RCC 7860 (cell line): ENCODE measurements around the gene AGO1.
"Not testable (repeated sequence)": the region's sequence is repeated elsewhere in the genome, so short reads cannot be mapped to it uniquely, and the experiment has no call there.

Experiments used
- DNase-seq: peaks from one replicate; pipeline ENCODE4 v3.0.0-alpha.2; 2015; ENCODE audit warnings: low spot score
- FAIRE-seq: peaks from 2 replicates; lab custom pipeline; 2012; peaks lifted over from hg19 to GRCh38; lab: Jason Lieb, UNC

The AGO1 gene

DNA sequence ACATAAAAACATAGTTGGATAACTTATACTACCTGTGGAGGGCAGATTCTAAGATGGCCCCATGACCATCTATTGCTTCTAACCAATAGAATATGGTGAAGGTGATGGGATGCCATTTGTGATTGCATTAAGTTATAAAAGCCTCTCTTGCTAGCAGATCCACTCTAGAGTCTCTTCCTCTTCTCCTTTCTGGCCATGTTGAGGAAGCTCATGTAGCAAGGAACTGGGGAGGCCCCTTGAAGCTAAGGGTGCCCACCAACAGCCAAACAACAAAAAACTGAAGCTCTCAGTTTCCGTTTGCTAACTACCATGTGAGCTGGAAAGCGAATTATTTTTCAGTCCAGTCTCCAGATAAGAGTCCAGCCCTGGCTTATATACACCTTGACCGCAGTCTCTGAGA lies 16.0 kb upstream of the AGO1 start:
- no peak for DNase-seq
- no peak for FAIRE-seq

GRCh38 chr1:35869245-35869950 lies 13.6 kb upstream of the AGO1 start:
- not testable (repeated sequence) for DNase-seq, FAIRE-seq

DNA sequence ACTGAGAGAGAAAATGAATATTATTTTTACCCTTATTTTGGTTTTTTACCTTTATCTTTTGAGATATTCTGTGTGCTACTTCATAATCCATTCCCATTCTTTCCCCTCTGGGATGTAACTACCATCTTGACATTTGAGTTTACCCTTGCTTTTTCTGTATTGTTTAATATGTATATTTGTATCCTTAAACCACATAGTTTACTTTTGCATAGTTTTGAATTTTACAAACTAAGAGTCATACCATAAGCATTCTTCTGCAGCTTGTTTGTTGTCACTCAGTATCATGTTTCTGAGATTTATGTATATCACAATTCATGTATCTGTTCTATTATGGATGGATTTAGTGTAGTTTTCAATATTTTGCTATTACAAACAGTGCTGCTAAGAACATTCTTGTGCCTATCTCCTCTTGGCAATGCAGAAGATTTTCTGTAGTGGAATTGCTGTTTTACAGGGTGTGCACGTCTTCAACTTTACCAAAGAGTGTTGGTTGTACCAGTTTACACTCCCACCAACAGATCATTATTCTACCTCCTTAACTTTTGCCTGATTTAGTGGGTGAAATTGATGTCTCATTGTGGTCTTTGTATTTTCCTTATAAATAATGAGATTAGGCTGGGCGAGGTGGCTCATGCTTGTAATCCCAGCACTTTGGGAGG lies 12.2 kb upstream of the AGO1 start:
- FAIRE-seq: no peak
- DNase-seq: no peak

- DNase-seq (no peak), FAIRE-seq (no peak)
These were observed 9.7 kb upstream of the AGO1 start for GRCh38 chr1:35873243-35873750.

GRCh38 chr1:35874115-35874514 lies 8.9 kb upstream of the AGO1 start:
- not testable (repeated sequence) for FAIRE-seq, DNase-seq

DNA sequence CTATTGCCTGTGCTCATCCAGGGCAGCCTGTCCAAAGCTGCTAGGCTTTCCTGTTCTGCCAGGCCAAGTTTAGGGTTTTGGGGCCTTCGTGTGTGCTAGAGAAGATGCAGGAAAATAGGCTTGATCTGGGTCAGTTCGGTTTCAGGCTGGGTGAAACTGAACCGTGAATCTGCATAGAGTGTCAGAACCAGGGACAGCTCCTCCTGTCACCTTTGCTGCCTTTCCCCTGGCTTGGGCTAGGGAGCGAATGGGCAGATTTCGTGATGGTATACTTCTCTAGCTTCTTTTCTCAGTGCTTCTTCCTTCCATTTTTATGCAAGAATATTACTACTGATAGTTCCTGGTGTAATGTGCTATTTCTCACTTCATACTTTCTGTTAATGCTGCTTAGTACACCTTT lies 6.0 kb upstream of the AGO1 start:
- DNase-seq (no peak), FAIRE-seq (no peak)

- DNase-seq (no peak), FAIRE-seq (no peak)
These were observed 1.1 kb upstream of the AGO1 start for GRCh38 chr1:35881850-35882273.

- FAIRE-seq (no peak), DNase-seq (no peak)
These were observed 444 bp upstream of the AGO1 start for GRCh38 chr1:35882586-35882944.

DNA sequence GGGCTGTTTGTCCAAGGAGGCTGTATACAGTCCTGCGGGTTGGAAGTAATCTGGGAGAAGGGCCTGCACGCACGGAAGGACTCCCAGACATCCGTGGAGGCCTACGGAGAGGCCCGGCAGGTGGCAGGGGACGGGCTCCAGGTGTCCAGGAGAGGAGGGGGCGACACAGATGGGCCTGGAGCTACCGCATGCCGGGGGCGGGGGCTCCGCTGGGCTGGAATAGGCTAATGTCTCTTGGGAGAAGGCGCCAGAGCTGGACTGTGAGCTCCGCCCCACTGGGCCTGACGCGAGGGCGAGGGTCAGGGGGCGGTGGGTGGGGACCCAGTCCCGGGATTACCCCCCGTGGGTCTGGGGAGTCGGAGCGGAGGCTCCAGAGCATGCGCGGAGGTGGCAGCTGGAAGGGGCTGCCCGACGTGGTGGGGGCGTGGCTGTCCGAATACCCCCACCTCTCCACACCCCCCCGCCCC lies 659 bp downstream of the AGO1 start:
- DNase-seq (no peak), FAIRE-seq (no peak)

DNA sequence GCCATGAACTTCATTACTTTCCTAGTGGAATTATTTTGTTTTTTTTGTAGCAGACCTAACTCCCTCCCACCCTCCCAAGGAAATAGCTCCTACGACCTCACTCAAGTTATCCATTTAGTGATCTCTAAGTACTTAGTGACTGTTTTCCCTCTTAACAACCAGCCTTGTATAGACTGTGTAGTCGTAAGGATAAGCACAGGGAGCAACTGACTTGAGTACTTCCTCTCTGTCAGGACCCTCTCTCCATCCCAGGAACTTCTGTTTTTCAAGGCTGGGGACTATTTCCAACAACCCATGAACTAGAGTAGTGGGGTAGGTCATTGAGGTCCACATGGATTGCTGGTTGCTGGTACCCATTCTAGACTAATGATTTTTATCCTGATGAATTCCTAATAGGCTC lies 1.9 kb downstream of the AGO1 start:
- DNase-seq (no peak), FAIRE-seq (no peak)

- no peak for DNase-seq
- no peak for FAIRE-seq
These were observed 3.1 kb downstream of the AGO1 start for GRCh38 chr1:35885961-35886558.

GRCh38 chr1:35886577-35887431 lies 3.8 kb downstream of the AGO1 start:
- no peak for FAIRE-seq

DNA sequence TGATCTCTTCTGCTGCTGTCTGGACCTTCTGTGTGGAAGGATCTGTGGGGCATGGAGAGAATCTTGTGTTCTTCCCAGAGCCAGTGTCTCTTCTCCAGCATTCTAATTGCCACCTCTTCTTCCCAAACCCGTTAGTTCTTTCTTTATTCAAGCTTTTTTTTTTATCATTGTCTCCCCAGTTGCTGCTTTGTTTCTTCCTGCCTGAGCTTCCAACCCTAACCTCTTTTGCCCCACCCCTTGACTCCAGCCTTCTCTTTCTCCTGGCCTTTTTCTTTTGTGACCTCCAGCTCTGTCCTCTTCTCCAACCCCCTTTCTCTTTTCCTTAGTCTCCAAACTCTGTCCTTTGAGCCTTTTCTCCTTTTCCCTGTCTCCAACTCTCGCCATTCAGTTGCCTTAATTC lies 4.5 kb downstream of the AGO1 start:
- DNase-seq: no peak
- FAIRE-seq: no peak

More at GRCh38 chr1:35886577-35887431, 3.8 kb downstream of the AGO1 start:
- no peak for DNase-seq

DNA sequence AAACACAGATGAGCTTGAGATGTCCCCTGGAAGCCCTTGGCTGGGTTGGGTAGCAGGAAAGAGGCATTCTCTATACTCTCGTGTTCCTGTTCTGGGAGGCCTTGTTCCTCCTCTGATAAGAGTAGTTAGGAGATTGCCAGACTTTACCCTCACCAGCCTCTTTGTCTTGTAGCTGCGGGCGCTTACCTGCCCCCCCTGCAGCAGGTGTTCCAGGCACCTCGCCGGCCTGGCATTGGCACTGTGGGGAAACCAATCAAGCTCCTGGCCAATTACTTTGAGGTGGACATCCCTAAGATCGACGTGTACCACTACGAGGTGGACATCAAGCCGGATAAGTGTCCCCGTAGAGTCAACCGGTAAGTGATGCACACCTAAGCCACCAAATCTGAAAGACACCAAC lies 5.2 kb downstream of the AGO1 start:
- no peak for FAIRE-seq

GRCh38 chr1:35888981-35889380 lies 6.0 kb downstream of the AGO1 start:
- not testable (repeated sequence) for DNase-seq, FAIRE-seq

More for the DNA sequence above, 5.2 kb downstream of the AGO1 start:
- DNase-seq: no peak

DNA sequence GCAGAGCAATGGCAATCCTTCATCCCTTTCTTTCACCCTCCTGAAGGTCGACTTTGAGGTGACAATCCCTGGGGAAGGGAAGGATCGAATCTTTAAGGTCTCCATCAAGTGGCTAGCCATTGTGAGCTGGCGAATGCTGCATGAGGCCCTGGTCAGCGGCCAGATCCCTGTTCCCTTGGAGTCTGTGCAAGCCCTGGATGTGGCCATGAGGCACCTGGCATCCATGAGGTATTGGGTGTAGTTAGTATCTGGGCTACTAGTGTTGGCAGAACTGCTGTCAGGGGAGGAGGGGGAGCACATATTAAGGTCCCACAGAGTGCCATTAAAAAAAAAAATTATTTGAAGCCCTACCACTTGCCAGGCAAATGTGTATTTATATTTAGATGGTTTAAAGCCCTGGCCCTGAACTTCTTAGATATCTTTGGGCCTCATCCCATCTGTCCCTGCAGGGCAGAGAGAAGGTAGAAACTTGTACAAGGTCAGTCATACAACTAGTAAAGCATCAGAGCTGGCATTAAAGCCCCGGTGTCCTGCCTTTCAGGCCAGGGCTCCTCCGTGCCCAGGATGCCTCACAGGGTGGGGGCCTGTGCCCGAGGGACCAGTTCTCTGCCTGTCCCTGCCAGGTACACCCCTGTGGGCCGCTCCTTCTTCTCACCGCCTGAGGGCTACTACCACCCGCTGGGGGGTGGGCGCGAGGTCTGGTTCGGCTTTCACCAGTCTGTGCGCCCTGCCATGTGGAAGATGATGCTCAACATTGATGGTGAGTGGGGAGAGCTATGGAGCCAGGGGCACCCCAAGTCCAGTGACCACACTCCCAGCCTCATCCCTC lies 10.3 kb downstream of the AGO1 start:
- no peak for FAIRE-seq
- DNase-seq: no peak

DNA sequence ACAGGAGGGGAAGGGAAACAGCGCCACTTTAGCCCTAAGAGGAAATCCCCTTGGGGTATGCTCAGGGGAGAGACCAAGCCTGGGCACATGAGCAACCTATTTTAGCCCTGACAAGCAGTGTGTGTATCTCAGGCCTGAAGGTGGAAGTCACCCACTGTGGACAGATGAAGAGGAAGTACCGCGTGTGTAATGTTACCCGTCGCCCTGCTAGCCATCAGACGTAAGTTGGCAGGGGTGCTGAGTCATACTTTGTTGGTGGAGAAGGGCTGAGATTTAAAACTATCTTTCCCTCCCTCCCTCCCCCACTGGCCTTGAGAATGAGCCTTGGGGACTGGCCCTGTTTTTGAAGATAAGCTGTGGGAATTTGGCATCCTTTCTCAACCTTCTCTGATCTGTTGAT lies 11.2 kb downstream of the AGO1 start:
- FAIRE-seq (no peak), DNase-seq (no peak)

GRCh38 chr1:35894656-35895055 lies 11.6 kb downstream of the AGO1 start:
- DNase-seq: no peak
- no peak for FAIRE-seq

GRCh38 chr1:35899941-35900340 lies 16.9 kb downstream of the AGO1 start:
- DNase-seq (no peak), FAIRE-seq (no peak)

DNA sequence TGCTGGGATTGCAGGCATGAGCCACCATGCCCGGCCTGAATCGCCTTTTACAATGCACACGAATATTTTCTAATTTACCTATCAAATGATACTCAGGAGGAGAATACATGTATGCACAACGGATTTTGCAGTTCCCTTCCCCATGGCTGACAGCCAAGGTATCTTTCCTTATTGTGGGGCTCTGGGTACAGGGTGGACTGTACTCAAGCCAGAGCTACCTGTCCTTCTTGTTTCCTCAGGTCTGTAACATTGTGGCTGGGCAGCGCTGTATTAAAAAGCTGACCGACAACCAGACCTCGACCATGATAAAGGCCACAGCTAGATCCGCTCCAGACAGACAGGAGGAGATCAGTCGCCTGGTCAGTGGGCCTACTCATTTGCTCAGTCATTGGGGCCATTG lies 18.2 kb downstream of the AGO1 start:
- FAIRE-seq (no peak), DNase-seq (no peak)
